ENCODE results near the gene AQP5.

DNA sequence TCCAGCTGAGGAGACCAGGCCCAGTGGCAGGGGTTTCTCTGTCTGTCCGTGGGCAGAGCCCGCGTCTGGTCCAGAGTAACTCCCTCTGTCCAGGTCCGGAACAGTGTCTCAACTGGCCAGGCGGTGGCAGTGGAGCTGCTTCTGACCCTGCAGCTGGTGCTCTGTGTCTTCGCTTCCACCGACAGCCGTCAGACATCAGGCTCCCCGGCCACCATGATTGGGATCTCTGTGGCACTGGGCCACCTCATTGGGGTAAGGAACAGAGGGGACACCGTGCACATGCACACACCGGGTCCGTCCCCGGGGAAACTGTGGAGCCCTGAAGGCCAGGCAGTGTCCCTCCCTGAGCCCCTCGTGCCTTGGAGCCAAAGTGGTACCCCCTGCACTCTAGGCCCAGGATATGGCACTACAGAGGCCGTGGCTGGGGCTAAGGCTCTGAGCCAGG, 12.6 kb downstream of the AQP5 start:
- TF ChIP-seq CTCF (IDR thresholded peaks at IDR 0.05) (peak in 3 of 4 experiments; percentile 74 to 78 (median 75)), EP300 (IDR thresholded peaks at IDR 0.05) (no peak), POLR2A (IDR thresholded peaks at IDR 0.05) (no peak), POLR2AphosphoS5 (IDR thresholded peaks at IDR 0.05) (no peak)

All from gastroesophageal sphincter (tissue), 3 donors.